ENCODE results near the gene EVX2. TPM values are rescaled to one million over a fixed set of nuclear protein-coding genes. Genes with fewer than 3 reads are reported as not detected.

EVX2 gene
- total RNA-seq, 1 donor from 2014 or later, result not detected

DNA sequence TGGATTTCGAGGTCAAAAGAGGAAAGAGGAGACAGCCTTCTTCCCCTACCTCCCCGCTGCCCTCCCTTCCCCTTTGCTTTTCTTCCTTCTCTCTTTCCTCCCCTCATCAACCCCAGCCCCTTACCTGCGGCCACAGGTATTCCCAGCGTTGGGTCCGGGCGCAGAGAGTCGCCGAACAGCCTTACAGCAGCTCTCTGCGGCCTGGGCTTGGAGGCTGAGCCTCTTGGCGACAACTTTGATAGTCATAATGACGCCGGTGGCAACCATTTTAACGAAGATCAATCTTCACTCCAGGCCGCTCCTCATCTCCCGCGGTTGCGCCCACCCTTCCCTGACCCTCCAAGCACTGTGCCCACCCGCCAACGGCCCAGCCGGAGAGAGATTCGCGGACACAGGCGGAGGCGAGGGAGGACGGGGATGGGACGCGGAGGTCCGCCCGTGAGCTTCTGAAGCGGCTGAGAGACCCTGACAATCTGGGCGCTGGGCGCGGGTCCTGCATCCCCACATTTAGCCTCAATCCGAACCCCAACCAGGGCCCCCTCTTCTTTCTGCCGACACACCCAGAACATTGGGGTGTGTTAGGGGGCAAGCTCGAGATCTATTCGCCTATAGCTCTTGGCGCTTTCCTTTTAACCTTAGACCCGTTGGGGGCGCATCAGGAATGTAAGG, 1.5 kb upstream of the EVX2 start:
- H3F3A ChIP-seq (ENCODE audit: low read depth), result peaks cover 6% of the 10 kb centered on the region
- no peak for DNase-seq (ENCODE audit: low spot score)
- peak overlapping the region; percentile 75 for H3K4me2 ChIP-seq
- peaks cover 89% of the 10 kb centered on the region for H4K20me1 ChIP-seq (ENCODE audit: low read depth)
- H3K79me2 ChIP-seq (ENCODE audit: low read depth), result no peaks in the 10 kb centered on the region
- no peak overlapping the region for H3K27ac ChIP-seq
- H2AFZ ChIP-seq (replicated peaks), result no peak overlapping the region
- no peaks in the 10 kb centered on the region for H3K36me3 ChIP-seq
- peaks cover 100% of the 10 kb centered on the region for H3K27me3 ChIP-seq
- peaks cover 7% of the 10 kb centered on the region for H3K4me1 ChIP-seq
- Mint-ChIP-seq H3K4me1 (peaks cover 11% of the 10 kb centered on the region), H3K9me3 (no peaks in the 10 kb centered on the region), H3K27ac (no peak overlapping the region), H3K27me3 (ENCODE audit: insufficient read depth, low read depth) (peaks cover 95% of the 10 kb centered on the region), H3K36me3 (no peaks in the 10 kb centered on the region), H3K4me3 (peak overlapping the region; percentile 21)
- H3K4me3 ChIP-seq, result peak overlapping the region; percentile 32
- H3K9me3 ChIP-seq (ENCODE audit: low read depth), result no peaks in the 10 kb centered on the region
- no peak overlapping the region for H3K9ac ChIP-seq
- TF ChIP-seq EZH2phosphoT487 (IDR thresholded peaks at IDR 0.05) (peak; percentile 99), EZH2 (IDR thresholded peaks at IDR 0.05) (peak; percentile 93)
- TF ChIP-seq, protein P1, sequence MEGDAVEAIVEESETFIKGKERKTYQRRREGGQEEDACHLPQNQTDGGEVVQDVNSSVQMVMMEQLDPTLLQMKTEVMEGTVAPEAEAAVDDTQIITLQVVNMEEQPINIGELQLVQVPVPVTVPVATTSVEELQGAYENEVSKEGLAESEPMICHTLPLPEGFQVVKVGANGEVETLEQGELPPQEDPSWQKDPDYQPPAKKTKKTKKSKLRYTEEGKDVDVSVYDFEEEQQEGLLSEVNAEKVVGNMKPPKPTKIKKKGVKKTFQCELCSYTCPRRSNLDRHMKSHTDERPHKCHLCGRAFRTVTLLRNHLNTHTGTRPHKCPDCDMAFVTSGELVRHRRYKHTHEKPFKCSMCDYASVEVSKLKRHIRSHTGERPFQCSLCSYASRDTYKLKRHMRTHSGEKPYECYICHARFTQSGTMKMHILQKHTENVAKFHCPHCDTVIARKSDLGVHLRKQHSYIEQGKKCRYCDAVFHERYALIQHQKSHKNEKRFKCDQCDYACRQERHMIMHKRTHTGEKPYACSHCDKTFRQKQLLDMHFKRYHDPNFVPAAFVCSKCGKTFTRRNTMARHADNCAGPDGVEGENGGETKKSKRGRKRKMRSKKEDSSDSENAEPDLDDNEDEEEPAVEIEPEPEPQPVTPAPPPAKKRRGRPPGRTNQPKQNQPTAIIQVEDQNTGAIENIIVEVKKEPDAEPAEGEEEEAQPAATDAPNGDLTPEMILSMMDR (IDR thresholded peaks at IDR 0.05), result no peak

- peaks cover 84% of the 10 kb centered on the region for H4K20me1 ChIP-seq (ENCODE audit: low read depth)
- no peaks in the 10 kb centered on the region for H3K36me3 ChIP-seq
- peaks cover 8% of the 10 kb centered on the region for H3F3A ChIP-seq (ENCODE audit: low read depth)
- Mint-ChIP-seq H3K27me3 (ENCODE audit: insufficient read depth, low read depth) (peaks cover 89% of the 10 kb centered on the region), H3K27ac (no peak overlapping the region), H3K4me1 (peaks cover 11% of the 10 kb centered on the region), H3K9me3 (no peaks in the 10 kb centered on the region), H3K36me3 (no peaks in the 10 kb centered on the region), H3K4me3 (no peak overlapping the region)
- H3K79me2 ChIP-seq (ENCODE audit: low read depth), result no peaks in the 10 kb centered on the region
- no peak for DNase-seq (ENCODE audit: low spot score)
- H3K4me3 ChIP-seq, result no peak overlapping the region
- no peak overlapping the region for H3K9ac ChIP-seq
- peaks cover 7% of the 10 kb centered on the region for H3K4me1 ChIP-seq
- H3K27ac ChIP-seq, result no peak overlapping the region
- H3K4me2 ChIP-seq, result no peak overlapping the region
- TF ChIP-seq EZH2phosphoT487 (IDR thresholded peaks at IDR 0.05), result no peak
- peak; percentile 57 for TF ChIP-seq EZH2 (IDR thresholded peaks at IDR 0.05)
- peaks cover 100% of the 10 kb centered on the region for H3K27me3 ChIP-seq
- no peaks in the 10 kb centered on the region for H3K9me3 ChIP-seq (ENCODE audit: low read depth)
- no peak overlapping the region for H2AFZ ChIP-seq (replicated peaks)
Observed at GRCh38 chr2:176084611-176085119, 903 bp upstream of the EVX2 start.

DNA sequence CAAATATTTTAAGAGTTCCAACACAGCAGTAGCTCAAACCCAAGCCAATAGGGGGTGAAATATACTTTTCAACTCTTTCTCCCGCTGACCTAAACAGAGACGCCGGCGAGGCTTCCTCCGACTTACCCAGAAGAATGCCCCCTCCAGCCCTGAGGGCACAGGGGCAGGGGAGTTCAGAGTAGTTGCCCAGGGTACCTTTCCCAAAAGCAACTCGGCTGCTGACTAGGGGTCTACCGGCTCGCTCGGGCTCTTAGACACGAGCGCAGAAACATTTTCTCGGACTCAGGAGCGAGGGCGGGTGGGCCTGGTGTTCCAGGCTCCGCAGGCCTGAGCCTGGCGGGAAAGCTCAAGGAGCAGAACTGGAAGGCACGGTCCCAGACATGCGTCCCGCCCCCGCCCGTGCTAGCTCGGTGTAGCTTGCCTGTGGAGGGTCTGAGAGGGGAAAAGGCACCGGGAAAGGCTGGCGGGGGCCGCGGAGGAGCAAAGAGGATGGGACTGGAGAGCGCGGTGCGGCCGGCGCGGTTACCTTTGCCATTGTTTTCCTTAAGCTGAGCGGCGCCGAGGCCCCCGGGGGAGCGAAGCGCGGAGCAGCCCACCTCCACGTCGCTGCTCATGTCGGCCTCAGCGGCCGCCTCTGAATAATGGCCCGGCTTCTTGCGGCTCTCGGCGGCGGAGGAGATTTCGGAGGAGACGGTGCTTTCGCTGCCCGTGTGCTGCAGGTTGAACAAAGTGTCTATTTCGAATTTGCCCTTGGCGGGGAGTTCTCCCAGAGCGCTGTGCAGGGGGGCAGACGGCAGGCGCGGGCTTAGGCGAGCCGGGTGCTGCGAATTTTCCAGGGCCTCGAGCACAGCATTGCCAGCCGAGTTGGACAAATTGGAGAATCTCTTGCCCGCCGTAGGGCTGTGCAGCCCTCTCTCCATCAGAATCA, 674 bp downstream of the EVX2 start:
- H3K4me3 ChIP-seq, result no peak overlapping the region
- no peaks in the 10 kb centered on the region for H3K36me3 Mint-ChIP-seq
- no peak overlapping the region for H3K27ac Mint-ChIP-seq
- no peak overlapping the region for H3K27ac ChIP-seq
- TF ChIP-seq, protein P1 (IDR thresholded peaks at IDR 0.05), result no peak
- peak; percentile 96 for TF ChIP-seq EZH2 (IDR thresholded peaks at IDR 0.05)
- peak; percentile 98 for TF ChIP-seq EZH2phosphoT487 (IDR thresholded peaks at IDR 0.05)
- H2AFZ ChIP-seq (replicated peaks), result no peak overlapping the region
- peaks cover 100% of the 10 kb centered on the region for H3K27me3 ChIP-seq
- peak; percentile 70 for DNase-seq (ENCODE audit: low spot score)
- peak overlapping the region; percentile 62 for H3K4me3 Mint-ChIP-seq
- H3K9ac ChIP-seq, result no peak overlapping the region
- peak overlapping the region; percentile 45 for H3K4me2 ChIP-seq
- peaks cover 20% of the 10 kb centered on the region for H3F3A ChIP-seq (ENCODE audit: low read depth)
- no peaks in the 10 kb centered on the region for H3K79me2 ChIP-seq (ENCODE audit: low read depth)
- H3K9me3 ChIP-seq (ENCODE audit: low read depth), result no peaks in the 10 kb centered on the region
- H3K27me3 Mint-ChIP-seq (ENCODE audit: insufficient read depth, low read depth), result peaks cover 89% of the 10 kb centered on the region
- peaks cover 7% of the 10 kb centered on the region for H3K4me1 ChIP-seq
- peaks cover 17% of the 10 kb centered on the region for H3K4me1 Mint-ChIP-seq
- H3K9me3 Mint-ChIP-seq, result no peaks in the 10 kb centered on the region
- H3K36me3 ChIP-seq, result no peaks in the 10 kb centered on the region
- H4K20me1 ChIP-seq (ENCODE audit: low read depth), result peaks cover 87% of the 10 kb centered on the region

Data from neural progenitor cell (in vitro differentiated cells).